EL (cell line): ENCODE data around the gene SOX30.
A peak's percentile ranks its signal among the peaks of the same experiment; 100 is the strongest.

Source experiments
- DNase-seq: peaks from one replicate; pipeline ENCODE4 v3.0.0-alpha.2; 2016

The SOX30 gene

GRCh38 chr5:157659868-157660660, 7.8 kb upstream of the SOX30 start:
- DNase-seq, result no peak

- no peak for DNase-seq
These were observed 6.7 kb upstream of the SOX30 start for GRCh38 chr5:157658893-157659292.

GRCh38 chr5:157657516-157657915, 5.3 kb upstream of the SOX30 start:
- DNase-seq, result no peak

- DNase-seq, result peak; percentile 25
These were observed 438 bp downstream of the SOX30 start for GRCh38 chr5:157651623-157652376.

- DNase-seq, result no peak
These were observed 1.1 kb downstream of the SOX30 start for GRCh38 chr5:157650991-157651611.

GRCh38 chr5:157649101-157649500, 3.1 kb downstream of the SOX30 start:
- DNase-seq, result no peak

- DNase-seq, result no peak
These were observed 3.8 kb downstream of the SOX30 start for GRCh38 chr5:157648275-157648990.

GRCh38 chr5:157640406-157641066, 11.7 kb downstream of the SOX30 start:
- DNase-seq, result no peak

- DNase-seq, result no peak
These were observed 21.9 kb downstream of the SOX30 start for GRCh38 chr5:157630341-157630740.

- no peak for DNase-seq
These were observed 25.4 kb downstream of the SOX30 start for GRCh38 chr5:157626831-157627230.

GRCh38 chr5:157624144-157624543, 28.1 kb downstream of the SOX30 start:
- DNase-seq, result no peak

GRCh38 chr5:157620776-157621175, 31.5 kb downstream of the SOX30 start:
- DNase-seq, result no peak

- DNase-seq, result no peak
These were observed 34.0 kb downstream of the SOX30 start for GRCh38 chr5:157618191-157618765.

GRCh38 chr5:157616785-157617184, 35.5 kb downstream of the SOX30 start:
- DNase-seq, result no peak

- no peak for DNase-seq
These were observed 38.6 kb downstream of the SOX30 start for GRCh38 chr5:157613385-157614245.

GRCh38 chr5:157612581-157612980, 39.7 kb downstream of the SOX30 start:
- DNase-seq, result no peak

- no peak for DNase-seq
These were observed 40.4 kb downstream of the SOX30 start for GRCh38 chr5:157611571-157612476.

GRCh38 chr5:157610990-157611389, 41.2 kb downstream of the SOX30 start:
- no peak for DNase-seq

GRCh38 chr5:157608972-157609565, 43.2 kb downstream of the SOX30 start:
- DNase-seq, result peak; percentile 19
